Hepatocyte (in vitro differentiated cells): ENCODE measurements around the gene SCAMP2. TPM values are rescaled to one million over a fixed set of nuclear protein-coding genes. Genes with fewer than 3 reads are reported as not detected.

Source experiments
- DNase-seq: peaks from one replicate; pipeline ENCODE4 v3.0.0-alpha.2; 2016; ENCODE audit warnings: low spot score
- H2AFZ ChIP-seq: fragments of 200-600 bp; sonication (generic); 2 replicates; pipeline ENCODE4 v1.6.0; 2016; ENCODE audit warnings: antibody characterized with exemption, mild to moderate bottlenecking
- H3K27ac ChIP-seq: fragments of 200-600 bp; sonication (generic); 2 replicates; pipeline ENCODE4 v1.5.1; 2016; ENCODE audit warnings: mild to moderate bottlenecking
- H3K27me3 ChIP-seq: fragments of 200-600 bp; sonication (generic); 2 replicates; pipeline ENCODE4 v1.6.1; 2016
- H3K36me3 ChIP-seq: fragments of 200-600 bp; sonication (generic); replicated peaks from 2 replicates; pipeline ENCODE4 v1.5.1; 2016; ENCODE audit warnings: low read depth; ENCODE audit not compliant: insufficient read depth
- H3K4me1 ChIP-seq: fragments of 200-600 bp; sonication (generic); 2 replicates; pipeline ENCODE4 v1.5.1; 2016; ENCODE audit warnings: mild to moderate bottlenecking, moderate library complexity; ENCODE audit not compliant: insufficient read depth
- H3K4me2 ChIP-seq: fragments of 200-600 bp; sonication (generic); 2 replicates; pipeline ENCODE4 v1.6.0; 2016
- H3K4me3 ChIP-seq: fragments of 200-600 bp; sonication (generic); 2 replicates; pipeline ENCODE4 v1.5.1; 2016; ENCODE audit warnings: mild to moderate bottlenecking
- H3K79me2 ChIP-seq: fragments of 200-600 bp; sonication (generic); 2 replicates; pipeline ENCODE4 v1.6.0; 2017; ENCODE audit warnings: mild to moderate bottlenecking
- H3K9me2 ChIP-seq: fragments of 200-600 bp; sonication (generic); replicated peaks from 2 replicates; pipeline ENCODE4 v1.6.0; 2017; ENCODE audit warnings: mild to moderate bottlenecking; ENCODE audit not compliant: insufficient read depth
- H3K9me3 ChIP-seq: fragments of 200-600 bp; sonication (generic); 2 replicates; pipeline ENCODE4 v1.5.1; 2016; ENCODE audit warnings: low read depth, mild to moderate bottlenecking
- H4K20me1 ChIP-seq: fragments of 200-600 bp; sonication (generic); 2 replicates; pipeline ENCODE4 v1.6.0; 2016; ENCODE audit warnings: mild to moderate bottlenecking; ENCODE audit not compliant: insufficient read depth, poor library complexity, severe bottlenecking
- EZH2 ChIP-seq: fragments of 200-600 bp; sonication (generic); IDR thresholded peaks from 2 replicates; pipeline ENCODE4 v1.6.1; 2016; ENCODE audit warnings: antibody characterized with exemption, mild to moderate bottlenecking, borderline replicate concordance
- EZH2phosphoT487 ChIP-seq: fragments of 200-600 bp; sonication (generic); IDR thresholded peaks from one replicate; pipeline ENCODE4 v1.6.1; 2018; ENCODE audit warnings: antibody characterized with exemption, mild to moderate bottlenecking, low read depth, moderate library complexity; ENCODE audit not compliant: unreplicated experiment, severe bottlenecking
- whole genome bisulfite sequencing: methylation state at CpG from one replicate; pipeline ENCODE4 v1.1.6; 2016; ENCODE audit warnings: low lambda C conversion rate; ENCODE audit errors: missing lambda C conversion rate; 5-methylcytosine and 5-hydroxymethylcytosine counted together
- polyA plus RNA-seq: library from polyadenylated mRNA; unstranded; fragments of >200 nt; fragmentation: Nextera tagmentation; extraction: Ambion mirVana; gene quantifications from 2 replicates; pipeline ENCODE4 v1.2.1, GENCODE V29; 2016
- total RNA-seq: library from RNA; depleted of rRNA; stranded (reverse); fragments of >200 nt; gene quantifications from 2 replicates; pipeline ENCODE4 v1.2.3, GENCODE V29; 2014
- TF ChIP-seq, protein P1 (sequence below): fragments of 200-600 bp; sonication (generic); IDR thresholded peaks from 2 replicates; pipeline ENCODE4 v1.5.1; 2016; ENCODE audit warnings: antibody characterized with exemption, mild to moderate bottlenecking; ENCODE audit not compliant: poor library complexity

Gene SCAMP2
- total and polyA plus RNA-seq, 2 experiments from 2014 or later, result 64.0 to 130 TPM

DNA sequence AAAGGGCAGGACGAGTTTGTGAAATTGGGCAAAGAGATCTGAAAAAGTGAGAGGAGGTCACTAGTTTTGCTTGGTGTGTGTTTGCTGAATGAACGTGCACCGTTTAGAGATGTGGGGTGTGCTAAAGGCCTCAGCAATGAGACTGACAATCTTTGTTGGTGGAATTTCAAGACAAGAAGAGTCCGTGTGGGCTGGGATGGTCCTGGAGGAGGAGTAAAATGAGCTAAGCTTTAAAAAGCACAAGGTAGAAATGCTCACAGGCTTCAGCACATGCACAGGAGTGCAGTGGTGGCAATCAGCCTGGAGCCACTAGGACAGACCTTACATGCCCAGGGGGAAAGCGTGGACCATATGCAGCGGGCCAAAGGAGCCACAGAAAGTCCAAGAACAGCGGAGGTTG, 48.2 kb downstream of the SCAMP2 start:
- no peaks in the 10 kb centered on the region for H3K79me2 ChIP-seq
- no peak for TF ChIP-seq EZH2phosphoT487
- TF ChIP-seq EZH2, result no peak
- TF ChIP-seq, protein P1, sequence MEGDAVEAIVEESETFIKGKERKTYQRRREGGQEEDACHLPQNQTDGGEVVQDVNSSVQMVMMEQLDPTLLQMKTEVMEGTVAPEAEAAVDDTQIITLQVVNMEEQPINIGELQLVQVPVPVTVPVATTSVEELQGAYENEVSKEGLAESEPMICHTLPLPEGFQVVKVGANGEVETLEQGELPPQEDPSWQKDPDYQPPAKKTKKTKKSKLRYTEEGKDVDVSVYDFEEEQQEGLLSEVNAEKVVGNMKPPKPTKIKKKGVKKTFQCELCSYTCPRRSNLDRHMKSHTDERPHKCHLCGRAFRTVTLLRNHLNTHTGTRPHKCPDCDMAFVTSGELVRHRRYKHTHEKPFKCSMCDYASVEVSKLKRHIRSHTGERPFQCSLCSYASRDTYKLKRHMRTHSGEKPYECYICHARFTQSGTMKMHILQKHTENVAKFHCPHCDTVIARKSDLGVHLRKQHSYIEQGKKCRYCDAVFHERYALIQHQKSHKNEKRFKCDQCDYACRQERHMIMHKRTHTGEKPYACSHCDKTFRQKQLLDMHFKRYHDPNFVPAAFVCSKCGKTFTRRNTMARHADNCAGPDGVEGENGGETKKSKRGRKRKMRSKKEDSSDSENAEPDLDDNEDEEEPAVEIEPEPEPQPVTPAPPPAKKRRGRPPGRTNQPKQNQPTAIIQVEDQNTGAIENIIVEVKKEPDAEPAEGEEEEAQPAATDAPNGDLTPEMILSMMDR, result no peak
- no peak for DNase-seq

DNA sequence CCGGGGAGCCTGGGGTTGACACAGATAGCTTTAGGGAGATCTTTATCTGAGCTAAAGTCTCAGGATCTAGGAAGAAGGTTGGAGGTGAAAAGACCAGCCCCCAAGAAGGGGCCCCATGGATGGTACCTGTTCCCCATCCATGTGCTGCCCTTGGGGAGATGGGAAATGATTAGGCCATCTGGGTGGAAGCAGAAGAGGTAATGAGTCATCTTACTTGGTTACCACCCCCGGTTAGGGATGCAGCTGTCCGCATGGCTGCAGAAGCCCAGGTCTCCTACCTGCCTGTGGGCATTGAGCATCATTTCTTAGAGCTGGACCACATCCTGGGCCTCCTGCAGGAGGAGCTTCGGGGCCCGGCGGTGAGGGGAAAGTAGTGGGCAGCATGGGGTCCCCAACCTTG, 49.8 kb downstream of the SCAMP2 start:
- H3K27me3 ChIP-seq, result peaks cover 28% of the 10 kb centered on the region
- no peaks in the 10 kb centered on the region for H3K79me2 ChIP-seq
- H3K4me3 ChIP-seq, result no peak overlapping the region
- H3K27ac ChIP-seq, result no peak overlapping the region
- WGBS, result 75% methylated on average over 6 of the region's 6 CpGs
- no peaks in the 10 kb centered on the region for H3K9me2 ChIP-seq
- DNase-seq, result no peak
- TF ChIP-seq, protein P1, result no peak
- no peak for TF ChIP-seq EZH2
- no peak for TF ChIP-seq EZH2phosphoT487
- no peaks in the 10 kb centered on the region for H3K4me1 ChIP-seq
- H3K9me3 ChIP-seq, result no peaks in the 10 kb centered on the region
- no peak overlapping the region for H3K4me2 ChIP-seq
- H2AFZ ChIP-seq, result no peak overlapping the region
- H3K36me3 ChIP-seq, result no peaks in the 10 kb centered on the region
- no peaks in the 10 kb centered on the region for H4K20me1 ChIP-seq

More for the DNA sequence above, 48.2 kb downstream of the SCAMP2 start:
- Histone ChIP-seq H3K4me2 (no peak overlapping the region), H3K4me1 (no peaks in the 10 kb centered on the region), H4K20me1 (no peaks in the 10 kb centered on the region), H3K36me3 (no peaks in the 10 kb centered on the region), H3K9me3 (no peaks in the 10 kb centered on the region), H3K9me2 (no peaks in the 10 kb centered on the region), H3K27ac (no peak overlapping the region), H2AFZ (no peak overlapping the region), H3K4me3 (no peak overlapping the region), H3K27me3 (peaks cover 41% of the 10 kb centered on the region)
- 80% methylated on average over 7 of the region's 7 CpGs for WGBS

DNA sequence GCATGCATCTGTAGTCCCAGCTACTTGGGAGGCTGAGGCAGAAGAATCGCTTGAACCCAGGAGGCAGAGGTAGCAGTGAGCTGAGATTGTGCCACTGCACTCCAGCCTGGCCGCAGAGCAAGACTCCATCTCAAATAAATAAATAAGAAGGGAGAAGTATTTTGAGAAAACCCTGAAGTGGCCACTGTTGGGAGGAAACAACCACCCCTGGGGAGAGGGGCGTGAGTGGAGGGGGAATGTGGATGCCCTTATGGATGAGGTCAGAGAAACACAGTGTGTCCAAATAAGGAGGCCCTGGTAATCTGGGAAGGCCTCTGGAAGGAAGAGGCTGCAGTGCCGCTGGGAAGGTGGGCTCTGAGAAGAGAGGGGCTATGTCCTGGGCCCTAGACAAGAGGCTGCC, 50.9 kb downstream of the SCAMP2 start:
- Histone ChIP-seq H3K9me3 (no peaks in the 10 kb centered on the region), H3K4me1 (no peaks in the 10 kb centered on the region), H2AFZ (no peak overlapping the region), H3K27ac (no peak overlapping the region), H3K4me3 (no peak overlapping the region), H3K9me2 (no peaks in the 10 kb centered on the region), H3K27me3 (peaks cover 17% of the 10 kb centered on the region), H3K79me2 (no peaks in the 10 kb centered on the region), H3K36me3 (no peaks in the 10 kb centered on the region), H4K20me1 (no peaks in the 10 kb centered on the region), H3K4me2 (no peak overlapping the region)
- TF ChIP-seq, protein P1, result no peak
- TF ChIP-seq EZH2phosphoT487 (no peak), EZH2 (no peak)
- 99% methylated on average over 4 of the region's 4 CpGs for WGBS
- no peak for DNase-seq

DNA sequence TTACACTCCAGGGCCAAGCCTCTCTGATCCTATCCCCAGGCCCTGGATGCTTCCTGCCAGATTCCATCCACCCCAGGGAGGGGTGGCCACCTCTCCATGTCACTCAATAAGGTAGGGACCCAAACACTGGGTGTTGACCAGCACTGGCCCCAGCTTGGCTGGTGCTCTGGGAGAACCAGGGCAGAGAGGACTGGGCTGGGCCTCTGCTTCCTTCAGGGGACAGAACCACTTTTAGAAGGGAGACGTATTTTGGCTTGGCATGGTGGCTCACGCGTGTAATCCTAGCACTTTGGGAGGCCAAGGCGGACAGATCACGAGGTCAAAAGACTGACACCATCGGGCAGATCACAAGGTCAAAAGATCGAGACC, 51.4 kb downstream of the SCAMP2 start:
- H3K9me3 ChIP-seq, result no peaks in the 10 kb centered on the region
- H4K20me1 ChIP-seq, result no peaks in the 10 kb centered on the region
- H3K9me2 ChIP-seq, result no peaks in the 10 kb centered on the region
- WGBS, result 87% methylated on average over 7 of the region's 7 CpGs
- no peak for DNase-seq
- H3K27ac ChIP-seq, result no peak overlapping the region
- H3K27me3 ChIP-seq, result peaks cover 12% of the 10 kb centered on the region
- H3K79me2 ChIP-seq, result no peaks in the 10 kb centered on the region
- H3K4me2 ChIP-seq, result no peak overlapping the region
- no peaks in the 10 kb centered on the region for H3K4me1 ChIP-seq
- no peak for TF ChIP-seq EZH2
- TF ChIP-seq, protein P1, result no peak
- no peak for TF ChIP-seq EZH2phosphoT487
- H3K4me3 ChIP-seq, result no peak overlapping the region
- no peaks in the 10 kb centered on the region for H3K36me3 ChIP-seq
- H2AFZ ChIP-seq, result no peak overlapping the region
